SH-SY5Y (cell line): ENCODE data around the gene SEMA3G.

ENCODE experiments used
- GATA2 ChIP-seq: IDR thresholded peaks from 2 replicates; pipeline ENCODE4 v1.6.1; 2011; ENCODE audit warnings: mild to moderate bottlenecking, low read depth, low read length
- GATA3 ChIP-seq: IDR thresholded peaks from 2 replicates; pipeline ENCODE4 v1.6.1; 2011; ENCODE audit warnings: low read depth, mild to moderate bottlenecking, low read length, moderate library complexity

- no peak for TF ChIP-seq GATA2
- no peak for TF ChIP-seq GATA3
These were observed 11.4 kb downstream of the SEMA3G start for GRCh38 chr3:52433328-52433995.
